ENCODE measurements around the gene GPR83.

GPR83 gene

DNA sequence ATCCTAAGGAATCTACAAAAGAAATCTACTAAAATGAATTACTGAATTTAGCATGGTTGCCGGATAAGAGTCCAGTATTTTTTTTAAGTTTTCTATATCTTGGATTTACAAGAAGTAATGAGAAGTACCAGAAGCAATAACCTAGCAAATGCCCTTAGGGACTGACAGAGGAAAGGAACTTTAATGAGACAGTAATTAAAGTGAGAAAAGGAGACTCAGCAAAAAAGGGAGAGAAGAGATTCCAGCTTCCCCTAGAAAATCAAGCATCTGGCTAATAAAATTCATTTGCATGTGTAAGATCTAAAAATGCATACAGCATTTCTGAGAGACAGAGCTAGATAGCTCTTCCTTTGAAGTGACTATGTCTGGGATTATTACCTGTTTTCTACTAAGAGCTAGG is 57.7 kb downstream of the GPR83 start:
- FAIRE-seq (no peak), DNase-seq (ENCODE audit: insufficient read length) (no peak)
- TF ChIP-seq POLR2A (IDR thresholded peaks at IDR 0.05; ENCODE audit: low read depth, low read length) (no peak), POLR2AphosphoS5 (IDR thresholded peaks at IDR 0.05; ENCODE audit: low read depth, low read length) (no peak)

DNA sequence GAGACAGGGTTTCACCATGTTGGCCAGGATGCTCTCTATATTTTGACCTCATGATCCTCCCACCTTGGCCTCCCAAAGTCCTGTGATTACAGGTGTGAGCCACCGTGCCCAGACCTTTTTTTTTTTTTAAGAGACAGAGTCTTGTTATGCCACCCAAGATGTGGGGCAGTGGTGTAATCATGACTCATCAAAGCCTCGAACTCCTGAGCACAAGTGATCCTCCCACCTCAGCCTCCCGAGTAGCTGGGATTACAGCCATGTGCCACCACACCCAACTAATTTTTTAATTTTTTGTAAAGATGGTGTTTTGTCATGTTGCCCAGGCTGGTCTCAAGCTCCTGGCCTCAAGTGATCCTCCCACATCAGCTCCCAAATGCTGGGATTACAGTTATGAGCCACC is 59.0 kb downstream of the GPR83 start:
- TF ChIP-seq TAF1 (IDR thresholded peaks at IDR 0.05; ENCODE audit: borderline replicate concordance, low read depth, low read length) (no peak), POLR2AphosphoS5 (IDR thresholded peaks at IDR 0.05; ENCODE audit: low read depth, low read length) (no peak), POLR2A (IDR thresholded peaks at IDR 0.05; ENCODE audit: low read depth, low read length) (no peak)
- FAIRE-seq (no peak), DNase-seq (ENCODE audit: insufficient read length) (no peak)

DNA sequence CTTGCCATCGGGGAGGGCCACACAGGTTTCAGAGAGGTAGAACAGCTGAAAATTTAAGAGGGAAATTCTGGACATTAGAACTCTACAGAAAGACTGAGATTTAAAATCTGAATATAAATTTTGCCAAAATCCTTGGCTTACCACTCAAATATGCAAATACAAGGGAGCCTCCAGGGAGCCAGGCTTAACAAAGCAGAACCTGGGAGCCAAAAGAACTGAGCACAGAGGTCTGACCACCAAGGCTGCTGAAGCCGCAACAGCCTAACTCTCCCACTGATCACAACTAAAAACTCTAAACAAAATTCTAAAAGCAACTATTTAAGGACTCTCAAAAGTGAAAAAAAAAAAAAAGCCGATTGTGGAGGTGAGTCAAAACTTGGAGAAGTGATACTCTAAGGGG is 62.6 kb downstream of the GPR83 start:
- no peak for FAIRE-seq

DNA sequence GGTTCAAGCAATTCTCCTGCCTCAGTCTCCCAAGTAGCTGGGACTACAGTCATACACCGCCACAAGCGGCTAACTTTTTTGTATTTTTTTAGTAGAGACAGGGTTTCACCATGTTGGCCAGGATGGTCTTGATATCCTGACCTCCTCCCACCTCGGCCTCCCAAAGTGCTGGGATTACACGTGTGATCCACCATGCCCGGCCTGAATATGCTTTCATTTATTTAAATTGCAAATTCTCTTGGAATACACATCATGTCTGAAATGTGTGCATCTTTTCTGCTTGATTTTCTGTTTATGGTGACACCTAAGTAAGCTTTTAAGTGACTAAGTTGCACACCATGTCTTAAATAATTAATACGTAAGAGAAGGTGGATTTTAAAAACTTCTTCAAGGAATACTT is 65.2 kb downstream of the GPR83 start:
- FAIRE-seq (no peak), DNase-seq (ENCODE audit: insufficient read length) (no peak)
- TF ChIP-seq POLR2A (IDR thresholded peaks at IDR 0.05; ENCODE audit: low read depth, low read length) = no peak
- no peak for TF ChIP-seq POLR2AphosphoS5 (IDR thresholded peaks at IDR 0.05; ENCODE audit: low read depth, low read length)
- no peak for TF ChIP-seq TAF1 (IDR thresholded peaks at IDR 0.05; ENCODE audit: borderline replicate concordance, low read depth, low read length)

More for the DNA sequence above, 62.6 kb downstream of the GPR83 start:
- no peak for TF ChIP-seq TAF1 (IDR thresholded peaks at IDR 0.05; ENCODE audit: borderline replicate concordance, low read depth, low read length)
- TF ChIP-seq POLR2A (IDR thresholded peaks at IDR 0.05; ENCODE audit: low read depth, low read length) = no peak
- TF ChIP-seq POLR2AphosphoS5 (IDR thresholded peaks at IDR 0.05; ENCODE audit: low read depth, low read length) = no peak
- no peak for DNase-seq (ENCODE audit: insufficient read length)

DNA sequence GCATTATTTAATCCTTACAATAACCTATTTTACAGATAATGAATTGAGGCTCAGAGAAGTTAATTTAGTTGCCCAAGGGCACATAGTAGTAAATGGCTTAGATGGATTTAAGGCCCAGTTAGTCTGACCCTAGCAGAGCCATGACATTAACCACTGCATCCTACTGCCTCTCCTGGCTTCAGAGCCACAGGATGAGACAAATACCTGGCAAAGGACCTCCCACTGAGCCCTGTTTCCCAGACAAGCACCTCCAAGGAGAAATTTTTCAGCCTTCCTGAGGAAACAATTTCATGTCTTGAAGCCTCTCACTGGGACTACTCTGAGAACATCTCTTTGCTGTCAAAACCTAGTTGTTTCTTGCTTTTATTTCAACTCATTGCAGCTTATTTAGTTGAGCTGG is 68.4 kb downstream of the GPR83 start:
- no peak for DNase-seq (ENCODE audit: insufficient read length)
- no peak for FAIRE-seq
- TF ChIP-seq POLR2A (IDR thresholded peaks at IDR 0.05; ENCODE audit: low read depth, low read length) = no peak
- TF ChIP-seq POLR2AphosphoS5 (IDR thresholded peaks at IDR 0.05; ENCODE audit: low read depth, low read length) = no peak
- no peak for TF ChIP-seq TAF1 (IDR thresholded peaks at IDR 0.05; ENCODE audit: borderline replicate concordance, low read depth, low read length)

DNA sequence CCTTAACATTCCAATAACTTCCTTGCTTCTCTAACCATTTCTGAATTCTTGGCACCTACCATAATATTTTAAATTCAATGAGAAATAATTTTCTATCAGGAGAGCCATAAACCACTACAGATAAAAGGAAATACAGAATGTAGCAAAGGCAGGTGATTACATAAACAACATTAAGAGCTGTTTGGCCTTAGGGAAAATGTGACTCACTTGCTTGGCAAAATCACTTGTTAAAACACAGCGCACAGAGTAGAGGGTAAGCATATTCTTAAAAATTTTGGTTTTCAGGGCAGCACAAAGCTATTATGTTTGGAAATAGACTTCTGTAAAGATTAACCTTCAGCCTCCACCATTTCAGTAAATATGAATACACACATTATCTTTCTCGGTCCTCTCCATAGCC is 70.4 kb downstream of the GPR83 start:
- TF ChIP-seq TAF1 (IDR thresholded peaks at IDR 0.05; ENCODE audit: borderline replicate concordance, low read depth, low read length) (no peak), POLR2A (IDR thresholded peaks at IDR 0.05; ENCODE audit: low read depth, low read length) (no peak), POLR2AphosphoS5 (IDR thresholded peaks at IDR 0.05; ENCODE audit: low read depth, low read length) (no peak)
- no peak for FAIRE-seq

DNA sequence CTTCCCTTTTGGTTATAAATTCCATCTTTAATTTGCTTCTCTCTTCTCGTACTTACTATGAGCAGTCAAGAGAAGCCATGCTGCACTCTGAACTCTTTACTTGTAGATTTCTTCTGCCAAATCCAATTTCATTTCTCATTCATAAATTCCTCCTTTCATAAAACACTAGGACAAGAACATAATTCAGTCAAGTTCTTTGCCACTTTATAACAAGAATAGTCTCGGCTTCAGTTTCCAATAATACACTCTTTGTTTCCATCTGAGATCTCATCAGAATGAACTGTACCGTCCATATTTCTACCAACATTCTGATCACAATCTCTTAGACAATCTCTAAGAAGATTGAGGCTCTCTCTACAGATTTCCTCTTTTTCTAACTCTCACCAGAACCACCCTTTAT is 71.7 kb downstream of the GPR83 start:
- DNase-seq (ENCODE audit: insufficient read length) = no peak
- TF ChIP-seq TAF1 (IDR thresholded peaks at IDR 0.05; ENCODE audit: borderline replicate concordance, low read depth, low read length) (no peak), POLR2A (IDR thresholded peaks at IDR 0.05; ENCODE audit: low read depth, low read length) (no peak), POLR2AphosphoS5 (IDR thresholded peaks at IDR 0.05; ENCODE audit: low read depth, low read length) (no peak)
- FAIRE-seq = no peak

More for the DNA sequence above, 70.4 kb downstream of the GPR83 start:
- no peak for DNase-seq (ENCODE audit: insufficient read length)

DNA sequence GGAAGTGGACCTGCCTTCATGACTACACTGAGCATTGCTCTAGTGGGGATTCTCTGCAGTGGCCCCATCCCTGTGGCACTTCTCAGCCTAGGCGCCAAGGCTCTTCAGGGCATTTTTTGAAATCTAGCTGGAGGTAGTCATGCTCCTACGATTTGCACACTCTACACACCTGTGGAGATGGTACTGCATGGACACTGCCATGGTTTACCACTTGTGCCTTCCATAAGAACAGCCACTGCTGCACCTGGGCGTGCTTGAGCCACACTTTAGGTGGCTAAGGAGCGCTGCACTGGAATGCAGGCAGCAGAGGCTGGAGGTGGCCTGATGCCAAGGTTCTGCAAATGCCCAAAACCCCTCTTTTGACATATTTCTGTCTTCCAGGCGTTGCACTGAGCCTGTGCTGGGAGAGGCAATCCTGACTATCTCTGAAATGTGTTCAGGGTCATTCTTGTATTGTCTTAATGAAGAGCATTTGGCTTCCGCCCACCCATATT is 72.6 kb downstream of the GPR83 start:
- TF ChIP-seq POLR2A (IDR thresholded peaks at IDR 0.05; ENCODE audit: low read depth, low read length) = no peak
- no peak for DNase-seq (ENCODE audit: insufficient read length)
- no peak for FAIRE-seq
